ENCODE measurements around the gene GOLGA5. TPM values are rescaled to one million over a fixed set of nuclear protein-coding genes. Genes with fewer than 3 reads are reported as not detected.

Gene GOLGA5
- total RNA-seq, 1 donor from 2014 or later = 31.9 TPM

GRCh38 chr14:92794547-92794941 is 439 bp downstream of the GOLGA5 start:
- TF ChIP-seq, protein P1, sequence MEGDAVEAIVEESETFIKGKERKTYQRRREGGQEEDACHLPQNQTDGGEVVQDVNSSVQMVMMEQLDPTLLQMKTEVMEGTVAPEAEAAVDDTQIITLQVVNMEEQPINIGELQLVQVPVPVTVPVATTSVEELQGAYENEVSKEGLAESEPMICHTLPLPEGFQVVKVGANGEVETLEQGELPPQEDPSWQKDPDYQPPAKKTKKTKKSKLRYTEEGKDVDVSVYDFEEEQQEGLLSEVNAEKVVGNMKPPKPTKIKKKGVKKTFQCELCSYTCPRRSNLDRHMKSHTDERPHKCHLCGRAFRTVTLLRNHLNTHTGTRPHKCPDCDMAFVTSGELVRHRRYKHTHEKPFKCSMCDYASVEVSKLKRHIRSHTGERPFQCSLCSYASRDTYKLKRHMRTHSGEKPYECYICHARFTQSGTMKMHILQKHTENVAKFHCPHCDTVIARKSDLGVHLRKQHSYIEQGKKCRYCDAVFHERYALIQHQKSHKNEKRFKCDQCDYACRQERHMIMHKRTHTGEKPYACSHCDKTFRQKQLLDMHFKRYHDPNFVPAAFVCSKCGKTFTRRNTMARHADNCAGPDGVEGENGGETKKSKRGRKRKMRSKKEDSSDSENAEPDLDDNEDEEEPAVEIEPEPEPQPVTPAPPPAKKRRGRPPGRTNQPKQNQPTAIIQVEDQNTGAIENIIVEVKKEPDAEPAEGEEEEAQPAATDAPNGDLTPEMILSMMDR (IDR thresholded peaks at IDR 0.05) = no peak
- peak overlapping the region; percentile 74 for H3K4me3 ChIP-seq
- peaks cover 6% of the 10 kb centered on the region for H3K9me3 ChIP-seq
- DNase-seq = no peak
- H3K36me3 ChIP-seq = peaks cover 23% of the 10 kb centered on the region
- peak; percentile 24 to 25 for ATAC-seq
- H3K27me3 ChIP-seq (ENCODE audit: low read depth) = no peaks in the 10 kb centered on the region
- H3K4me1 ChIP-seq = peaks cover 28% of the 10 kb centered on the region
- intact Hi-C loops (cut with DNase I) = no loop called here
- H3K27ac ChIP-seq = peak overlapping the region; percentile 91

GRCh38 chr14:92794961-92795360 is 856 bp downstream of the GOLGA5 start:
- H3K4me1 ChIP-seq = peaks cover 30% of the 10 kb centered on the region
- TF ChIP-seq, protein P1 (IDR thresholded peaks at IDR 0.05) = no peak
- no peak for DNase-seq

DNA sequence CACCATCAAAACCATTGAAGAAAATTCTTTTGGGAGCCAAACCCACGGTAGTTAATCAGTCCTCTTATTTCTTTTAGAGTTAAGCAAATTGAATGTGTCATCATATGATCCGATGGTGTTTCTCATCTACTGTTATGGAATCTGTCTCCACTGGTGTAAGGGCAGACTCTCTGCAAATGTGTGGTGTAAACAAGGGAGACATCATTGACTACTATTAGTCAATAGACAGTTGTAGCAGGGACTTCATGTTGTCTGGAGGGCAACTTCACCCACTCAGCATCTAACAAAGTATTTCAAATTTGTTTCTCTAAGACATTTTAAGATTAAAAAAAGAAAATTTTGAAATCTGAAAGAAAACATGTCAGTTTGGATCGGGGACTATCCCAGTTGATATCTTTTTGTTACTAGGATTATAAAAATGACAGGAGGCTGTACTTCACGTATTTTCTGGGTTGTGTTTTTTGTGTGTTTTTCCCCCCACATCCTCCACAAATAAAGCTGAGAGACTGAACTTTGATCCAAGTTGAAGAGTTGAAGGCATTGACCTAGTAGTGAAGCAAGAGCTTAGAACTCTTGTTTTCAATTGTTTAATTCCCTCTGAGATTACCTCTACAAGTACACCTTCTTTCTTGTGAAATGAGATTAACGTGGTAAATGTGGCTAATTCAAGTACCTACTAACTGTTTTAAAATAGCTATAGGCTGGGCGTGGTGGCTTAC is 4.0 kb downstream of the GOLGA5 start:
- intact Hi-C loops (cut with DNase I) = no loop called here
- Histone ChIP-seq H3K4me1 (peaks cover 50% of the 10 kb centered on the region), H3K9me3 (no peaks in the 10 kb centered on the region), H3K36me3 (peaks cover 32% of the 10 kb centered on the region), H3K4me3 (no peak overlapping the region), H3K27ac (no peak overlapping the region), H3K27me3 (ENCODE audit: low read depth) (no peaks in the 10 kb centered on the region)
- ATAC-seq (no peak), DNase-seq (no peak)
- TF ChIP-seq, protein P1 (IDR thresholded peaks at IDR 0.05) = no peak

More at GRCh38 chr14:92794961-92795360, 856 bp downstream of the GOLGA5 start:
- Histone ChIP-seq H3K36me3 (peaks cover 27% of the 10 kb centered on the region), H3K9me3 (peaks cover 2% of the 10 kb centered on the region), H3K27me3 (ENCODE audit: low read depth) (no peaks in the 10 kb centered on the region), H3K4me3 (peak overlapping the region; percentile 74), H3K27ac (peak overlapping the region; percentile 91)
- ATAC-seq = no peak
- intact Hi-C loops (cut with DNase I) = no loop called here

GRCh38 chr14:92798811-92799210 is 4.7 kb downstream of the GOLGA5 start:
- intact Hi-C loops (cut with DNase I) = no loop called here
- Histone ChIP-seq H3K4me1 (peaks cover 44% of the 10 kb centered on the region), H3K9me3 (no peaks in the 10 kb centered on the region), H3K4me3 (no peak overlapping the region), H3K27me3 (ENCODE audit: low read depth) (no peaks in the 10 kb centered on the region), H3K27ac (no peak overlapping the region), H3K36me3 (peaks cover 35% of the 10 kb centered on the region)
- TF ChIP-seq, protein P1 (IDR thresholded peaks at IDR 0.05) = no peak
- no peak for DNase-seq
- no peak for ATAC-seq

DNA sequence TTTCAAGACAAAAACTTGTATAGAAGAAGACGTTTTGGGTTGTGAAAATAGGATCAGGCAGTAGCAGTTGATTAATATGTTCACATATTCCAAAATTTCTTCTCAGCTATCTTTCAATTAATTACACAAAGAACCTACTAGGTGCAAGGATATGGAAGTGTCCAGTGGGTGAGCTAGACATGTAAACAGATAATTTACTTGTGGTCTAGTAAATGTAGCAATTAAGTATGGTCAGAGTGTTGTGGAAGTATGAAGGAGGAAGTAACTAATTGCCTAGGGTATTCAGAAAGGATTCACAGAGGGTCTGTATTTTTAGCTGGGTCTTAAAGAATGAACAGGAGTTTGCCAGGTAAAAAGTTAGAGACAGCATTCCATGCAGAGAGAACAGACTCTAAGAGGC is 5.9 kb downstream of the GOLGA5 start:
- intact Hi-C loops (cut with DNase I) = no loop called here
- peaks cover 42% of the 10 kb centered on the region for H3K4me1 ChIP-seq
- DNase-seq (no peak), ATAC-seq (no peak)
- no peak overlapping the region for H3K27ac ChIP-seq
- H3K4me3 ChIP-seq = no peak overlapping the region
- TF ChIP-seq, protein P1 (IDR thresholded peaks at IDR 0.05) = no peak
- no peaks in the 10 kb centered on the region for H3K27me3 ChIP-seq (ENCODE audit: low read depth)
- H3K9me3 ChIP-seq = no peaks in the 10 kb centered on the region
- H3K36me3 ChIP-seq = peaks cover 35% of the 10 kb centered on the region
